HL-60 (cell line): Measurements from ENCODE around the gene STXBP2.

Experiments used
- DNase-seq, 2 experiments: peaks; one replicate each; pipeline ENCODE4 v3.0.0-alpha.2; 2010 to 2020; ENCODE audit warnings: low read depth in 1 of 2, low spot score in 1 of 2
- H3K27ac ChIP-seq: fragments of 250-450 bp; sonication (Bioruptor Pico); replicated peaks from 2 replicates; pipeline ENCODE4 v1.5.1; 2020; ENCODE audit warnings: mild to moderate bottlenecking, moderate library complexity
- H3K27me3 ChIP-seq: fragments of 250-450 bp; sonication (Bioruptor Pico); 2 replicates; pipeline ENCODE4 v1.5.1; 2021; ENCODE audit warnings: mild to moderate bottlenecking, moderate library complexity; ENCODE audit not compliant: insufficient read depth, poor library complexity, severe bottlenecking
- H3K4me3 ChIP-seq: replicated peaks from 2 replicates; pipeline ENCODE4 v1.5.1; 2011; ENCODE audit warnings: mild to moderate bottlenecking, control low read depth, low read length; ENCODE audit not compliant: insufficient read depth
- CTCF ChIP-seq: IDR thresholded peaks from one replicate; pipeline ENCODE4 v1.5.1; 2011; ENCODE audit warnings: low read length, control low read depth, inconsistent platforms; ENCODE audit not compliant: insufficient read depth
- GABPA ChIP-seq: IDR thresholded peaks from 2 replicates; pipeline ENCODE4 v1.6.1; 2012; ENCODE audit warnings: low read depth
- POLR2AphosphoS5 ChIP-seq: IDR thresholded peaks from 2 replicates; pipeline ENCODE4 v1.6.1; 2012; ENCODE audit warnings: low read depth
- SPI1 ChIP-seq: IDR thresholded peaks from 2 replicates; pipeline ENCODE4 v1.6.1; 2012; ENCODE audit warnings: low read depth, mild to moderate bottlenecking, borderline replicate concordance
- TF ChIP-seq, protein P1 (sequence below): IDR thresholded peaks from 2 replicates; pipeline ENCODE4 v1.6.1; 2012; ENCODE audit warnings: low read depth; ENCODE audit not compliant: insufficient replicate concordance

STXBP2 gene

DNA sequence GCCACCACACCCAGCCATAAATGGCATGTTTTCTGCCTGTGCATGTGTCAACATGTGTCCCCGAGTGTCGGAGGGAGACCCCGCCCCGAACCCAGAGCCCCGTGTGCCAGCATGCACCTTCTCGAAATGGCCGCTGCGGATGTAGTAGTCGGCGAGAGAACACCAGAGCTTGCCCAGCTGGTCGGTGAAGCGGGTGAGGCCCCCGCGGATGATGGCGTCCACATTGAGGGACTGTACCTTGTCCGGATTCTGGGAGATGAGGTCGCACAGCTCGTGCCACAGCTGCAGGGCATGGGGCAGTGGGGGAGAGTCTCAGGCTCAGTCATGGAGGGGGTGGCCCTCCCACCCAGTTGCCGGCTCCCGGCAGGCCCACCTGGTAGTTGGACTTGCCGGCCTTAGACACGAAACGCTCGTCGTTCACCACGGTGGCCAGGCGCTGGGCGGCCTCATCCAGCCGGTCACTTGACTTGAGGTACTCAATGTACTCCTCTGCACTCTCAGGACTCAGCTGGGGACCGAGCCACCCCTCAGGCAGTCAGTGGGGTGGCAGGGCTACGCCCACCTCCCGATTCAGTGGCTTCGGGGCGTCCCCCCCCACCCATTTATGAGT, 11.0 kb upstream of the STXBP2 start:
- Histone ChIP-seq H3K27me3 (no peaks in the 10 kb centered on the region), H3K4me3 (no peak overlapping the region), H3K27ac (no peak overlapping the region)
- TF ChIP-seq, protein P1, sequence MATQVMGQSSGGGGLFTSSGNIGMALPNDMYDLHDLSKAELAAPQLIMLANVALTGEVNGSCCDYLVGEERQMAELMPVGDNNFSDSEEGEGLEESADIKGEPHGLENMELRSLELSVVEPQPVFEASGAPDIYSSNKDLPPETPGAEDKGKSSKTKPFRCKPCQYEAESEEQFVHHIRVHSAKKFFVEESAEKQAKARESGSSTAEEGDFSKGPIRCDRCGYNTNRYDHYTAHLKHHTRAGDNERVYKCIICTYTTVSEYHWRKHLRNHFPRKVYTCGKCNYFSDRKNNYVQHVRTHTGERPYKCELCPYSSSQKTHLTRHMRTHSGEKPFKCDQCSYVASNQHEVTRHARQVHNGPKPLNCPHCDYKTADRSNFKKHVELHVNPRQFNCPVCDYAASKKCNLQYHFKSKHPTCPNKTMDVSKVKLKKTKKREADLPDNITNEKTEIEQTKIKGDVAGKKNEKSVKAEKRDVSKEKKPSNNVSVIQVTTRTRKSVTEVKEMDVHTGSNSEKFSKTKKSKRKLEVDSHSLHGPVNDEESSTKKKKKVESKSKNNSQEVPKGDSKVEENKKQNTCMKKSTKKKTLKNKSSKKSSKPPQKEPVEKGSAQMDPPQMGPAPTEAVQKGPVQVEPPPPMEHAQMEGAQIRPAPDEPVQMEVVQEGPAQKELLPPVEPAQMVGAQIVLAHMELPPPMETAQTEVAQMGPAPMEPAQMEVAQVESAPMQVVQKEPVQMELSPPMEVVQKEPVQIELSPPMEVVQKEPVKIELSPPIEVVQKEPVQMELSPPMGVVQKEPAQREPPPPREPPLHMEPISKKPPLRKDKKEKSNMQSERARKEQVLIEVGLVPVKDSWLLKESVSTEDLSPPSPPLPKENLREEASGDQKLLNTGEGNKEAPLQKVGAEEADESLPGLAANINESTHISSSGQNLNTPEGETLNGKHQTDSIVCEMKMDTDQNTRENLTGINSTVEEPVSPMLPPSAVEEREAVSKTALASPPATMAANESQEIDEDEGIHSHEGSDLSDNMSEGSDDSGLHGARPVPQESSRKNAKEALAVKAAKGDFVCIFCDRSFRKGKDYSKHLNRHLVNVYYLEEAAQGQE, result no peak
- TF ChIP-seq GABPA, result no peak
- DNase-seq, result no peak

GRCh38 chr19:7627166-7627565, 9.7 kb upstream of the STXBP2 start:
- Histone ChIP-seq H3K4me3 (no peak overlapping the region), H3K27ac (no peak overlapping the region), H3K27me3 (no peaks in the 10 kb centered on the region)
- DNase-seq, result no peak
- TF ChIP-seq CTCF (no peak), GABPA (no peak), POLR2AphosphoS5 (no peak), SPI1 (no peak)
- TF ChIP-seq, protein P1, result no peak

GRCh38 chr19:7628589-7629311, 8.2 kb upstream of the STXBP2 start:
- H3K27me3 ChIP-seq, result no peaks in the 10 kb centered on the region
- TF ChIP-seq CTCF (no peak), GABPA (no peak), SPI1 (no peak)
- peak overlapping the region; percentile 100 for H3K4me3 ChIP-seq
- peak overlapping the region; percentile 62 for H3K27ac ChIP-seq
- DNase-seq, result no peak

- Histone ChIP-seq H3K27ac (peak within 1 kb of the TSS; percentile 81), H3K27me3 (no peaks in the 10 kb centered on the region), H3K4me3 (peak within 1 kb of the TSS; percentile 100)
- peak; percentile 98 to 99 for DNase-seq
- TF ChIP-seq SPI1, result peak; percentile 70; the same call in 1 of the 2 replicates
- peak; percentile 54 for TF ChIP-seq POLR2AphosphoS5
- TF ChIP-seq, protein P1, result no peak
- TF ChIP-seq GABPA, result peak; percentile 80
- no peak for TF ChIP-seq CTCF
These were observed 7.4 kb upstream of the STXBP2 start, which contains the start of the genes PET100 and XAB2 for GRCh38 chr19:7629347-7630054. TSS of gene PET100 (plus strand) at chr19:7629793. CDS start at chr19:7629834, 41 bp downstream. TSS of gene XAB2 (minus strand) at chr19:7629545. CDS start at chr19:7629527, 18 bp downstream.
